ENCODE results near the gene ANKHD1. TPM values are rescaled to one million over a fixed set of nuclear protein-coding genes. Genes with fewer than 3 reads are reported as not detected.

Gene ANKHD1
- total RNA-seq, 1 donor from 2014 or later = 120 TPM

DNA sequence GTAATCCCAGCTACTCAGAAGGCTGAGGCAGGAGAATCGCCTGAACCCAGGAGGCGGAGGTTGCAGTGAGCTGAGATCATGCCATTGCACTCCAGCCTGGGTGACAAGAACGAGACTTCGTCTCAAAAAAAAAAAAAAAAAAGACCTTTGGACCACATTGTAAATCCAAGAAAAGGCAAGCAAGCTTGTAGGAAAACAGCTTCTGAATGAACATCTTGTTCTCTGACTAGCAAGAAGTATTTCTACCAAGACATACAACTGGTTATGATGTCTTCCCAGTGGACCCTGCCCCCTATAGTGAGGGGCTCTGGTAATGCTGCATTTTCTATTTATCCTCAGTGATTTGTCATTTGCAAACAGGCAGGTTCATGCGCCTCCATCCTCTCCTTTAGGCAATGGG, 141.3 kb downstream of the ANKHD1 start:
- Histone ChIP-seq H3K36me3 (peaks cover 76% of the 10 kb centered on the region), H3K4me3 (no peak overlapping the region), H3K9me3 (no peaks in the 10 kb centered on the region), H3K27ac (no peak overlapping the region), H3K27me3 (no peaks in the 10 kb centered on the region), H3K4me1 (peaks cover 14% of the 10 kb centered on the region)
- intact Hi-C loops (cut with DNase I) = no loop called here
- no peak for ATAC-seq
- TF ChIP-seq, protein P1, sequence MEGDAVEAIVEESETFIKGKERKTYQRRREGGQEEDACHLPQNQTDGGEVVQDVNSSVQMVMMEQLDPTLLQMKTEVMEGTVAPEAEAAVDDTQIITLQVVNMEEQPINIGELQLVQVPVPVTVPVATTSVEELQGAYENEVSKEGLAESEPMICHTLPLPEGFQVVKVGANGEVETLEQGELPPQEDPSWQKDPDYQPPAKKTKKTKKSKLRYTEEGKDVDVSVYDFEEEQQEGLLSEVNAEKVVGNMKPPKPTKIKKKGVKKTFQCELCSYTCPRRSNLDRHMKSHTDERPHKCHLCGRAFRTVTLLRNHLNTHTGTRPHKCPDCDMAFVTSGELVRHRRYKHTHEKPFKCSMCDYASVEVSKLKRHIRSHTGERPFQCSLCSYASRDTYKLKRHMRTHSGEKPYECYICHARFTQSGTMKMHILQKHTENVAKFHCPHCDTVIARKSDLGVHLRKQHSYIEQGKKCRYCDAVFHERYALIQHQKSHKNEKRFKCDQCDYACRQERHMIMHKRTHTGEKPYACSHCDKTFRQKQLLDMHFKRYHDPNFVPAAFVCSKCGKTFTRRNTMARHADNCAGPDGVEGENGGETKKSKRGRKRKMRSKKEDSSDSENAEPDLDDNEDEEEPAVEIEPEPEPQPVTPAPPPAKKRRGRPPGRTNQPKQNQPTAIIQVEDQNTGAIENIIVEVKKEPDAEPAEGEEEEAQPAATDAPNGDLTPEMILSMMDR (IDR thresholded peaks at IDR 0.05) = no peak
- no peak for DNase-seq

DNA sequence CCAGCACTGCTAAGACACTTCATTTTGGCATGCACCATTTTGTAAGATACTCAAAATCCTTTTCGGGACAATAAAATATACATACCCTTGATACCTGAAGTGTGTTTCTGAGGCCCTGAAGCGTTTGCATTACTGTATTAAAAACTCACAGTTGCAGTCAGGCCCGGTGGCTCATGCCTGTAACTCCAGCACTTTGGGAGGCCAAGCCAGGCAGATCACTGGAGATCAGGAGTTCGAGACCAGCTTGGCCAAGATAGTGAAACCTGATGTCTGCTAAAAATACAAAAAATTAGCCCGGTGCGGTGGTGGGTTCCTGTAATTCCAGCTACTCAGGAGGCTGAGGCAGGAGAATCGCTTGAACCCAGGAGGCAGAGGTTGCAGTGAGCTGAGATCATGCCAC, 143.4 kb downstream of the ANKHD1 start:
- TF ChIP-seq, protein P1 (IDR thresholded peaks at IDR 0.05) = no peak
- no peak overlapping the region for H3K4me3 ChIP-seq
- no peaks in the 10 kb centered on the region for H3K9me3 ChIP-seq
- H3K4me1 ChIP-seq = peaks cover 35% of the 10 kb centered on the region
- H3K36me3 ChIP-seq = peaks cover 68% of the 10 kb centered on the region
- ATAC-seq (no peak), DNase-seq (no peak)
- H3K27me3 ChIP-seq = no peaks in the 10 kb centered on the region
- no peak overlapping the region for H3K27ac ChIP-seq
- intact Hi-C loops (cut with DNase I) = no loop called here

DNA sequence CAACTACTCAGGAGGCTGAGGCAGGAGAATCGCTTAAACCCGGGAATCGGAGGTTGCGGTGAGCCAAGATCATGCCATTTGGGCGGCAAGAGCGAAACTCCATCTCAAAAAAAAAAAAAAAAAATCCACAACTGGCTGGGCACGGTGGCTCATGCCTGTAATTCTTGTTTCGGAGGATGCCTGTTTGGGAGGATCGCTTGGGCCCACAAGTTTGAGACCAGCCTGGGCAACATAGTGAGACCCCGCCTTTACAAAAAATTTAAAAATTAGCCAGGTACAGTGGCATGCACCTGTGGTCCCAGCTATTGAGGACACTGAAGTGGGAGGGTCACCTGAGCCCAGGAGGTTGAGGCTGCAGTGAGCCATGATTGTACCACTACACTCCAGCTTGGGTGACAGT, 144.0 kb downstream of the ANKHD1 start:
- H3K27ac ChIP-seq = no peak overlapping the region
- intact Hi-C loops (cut with DNase I) = no loop called here

DNA sequence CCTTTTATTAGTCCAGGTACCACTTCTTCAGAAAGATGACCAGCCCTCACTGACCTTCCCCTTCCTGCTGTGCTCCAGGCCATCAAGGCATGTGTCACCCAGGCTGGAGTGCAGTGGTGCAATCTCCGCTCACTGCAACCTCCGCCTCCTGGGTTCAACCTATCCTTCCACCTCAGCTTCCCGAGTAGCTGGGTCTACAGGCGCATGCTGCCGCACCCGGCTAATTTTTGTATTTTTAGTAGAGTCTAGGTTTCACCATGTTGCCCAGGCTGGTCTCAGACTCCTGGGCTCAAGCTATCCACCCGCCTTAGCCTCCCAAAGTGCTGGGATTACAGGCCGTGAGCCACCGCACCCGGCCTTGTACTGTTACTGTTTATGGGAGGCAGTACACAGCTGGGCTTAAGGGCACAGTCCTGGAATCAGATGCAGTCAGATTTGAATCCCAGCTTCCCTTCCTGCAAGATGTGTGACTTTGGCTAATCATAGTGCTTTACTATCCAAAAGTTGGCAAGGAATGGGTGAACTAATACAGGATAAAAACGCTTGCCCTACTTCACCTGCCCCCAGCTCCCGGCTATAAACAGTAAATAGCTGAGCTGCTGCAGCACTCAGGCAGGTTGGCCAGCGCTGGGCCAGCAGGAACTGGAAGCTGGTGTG, 145.3 kb downstream of the ANKHD1 start:
- H3K4me1 ChIP-seq = peaks cover 36% of the 10 kb centered on the region
- intact Hi-C loops (cut with DNase I) = no loop called here
- no peaks in the 10 kb centered on the region for H3K27me3 ChIP-seq
- H3K27ac ChIP-seq = peak overlapping the region; percentile 97
- DNase-seq (no peak), ATAC-seq (no peak)
- peak overlapping the region; percentile 59 for H3K4me3 ChIP-seq
- H3K9me3 ChIP-seq = no peaks in the 10 kb centered on the region
- H3K36me3 ChIP-seq = peaks cover 68% of the 10 kb centered on the region
- TF ChIP-seq, protein P1 (IDR thresholded peaks at IDR 0.05) = no peak

More for the DNA sequence above, 144.0 kb downstream of the ANKHD1 start:
- H3K36me3 ChIP-seq = peaks cover 68% of the 10 kb centered on the region
- no peak overlapping the region for H3K4me3 ChIP-seq
- DNase-seq (no peak), ATAC-seq (no peak)
- H3K4me1 ChIP-seq = peaks cover 36% of the 10 kb centered on the region
- H3K27me3 ChIP-seq = no peaks in the 10 kb centered on the region
- no peaks in the 10 kb centered on the region for H3K9me3 ChIP-seq
- TF ChIP-seq, protein P1 (IDR thresholded peaks at IDR 0.05) = no peak

DNA sequence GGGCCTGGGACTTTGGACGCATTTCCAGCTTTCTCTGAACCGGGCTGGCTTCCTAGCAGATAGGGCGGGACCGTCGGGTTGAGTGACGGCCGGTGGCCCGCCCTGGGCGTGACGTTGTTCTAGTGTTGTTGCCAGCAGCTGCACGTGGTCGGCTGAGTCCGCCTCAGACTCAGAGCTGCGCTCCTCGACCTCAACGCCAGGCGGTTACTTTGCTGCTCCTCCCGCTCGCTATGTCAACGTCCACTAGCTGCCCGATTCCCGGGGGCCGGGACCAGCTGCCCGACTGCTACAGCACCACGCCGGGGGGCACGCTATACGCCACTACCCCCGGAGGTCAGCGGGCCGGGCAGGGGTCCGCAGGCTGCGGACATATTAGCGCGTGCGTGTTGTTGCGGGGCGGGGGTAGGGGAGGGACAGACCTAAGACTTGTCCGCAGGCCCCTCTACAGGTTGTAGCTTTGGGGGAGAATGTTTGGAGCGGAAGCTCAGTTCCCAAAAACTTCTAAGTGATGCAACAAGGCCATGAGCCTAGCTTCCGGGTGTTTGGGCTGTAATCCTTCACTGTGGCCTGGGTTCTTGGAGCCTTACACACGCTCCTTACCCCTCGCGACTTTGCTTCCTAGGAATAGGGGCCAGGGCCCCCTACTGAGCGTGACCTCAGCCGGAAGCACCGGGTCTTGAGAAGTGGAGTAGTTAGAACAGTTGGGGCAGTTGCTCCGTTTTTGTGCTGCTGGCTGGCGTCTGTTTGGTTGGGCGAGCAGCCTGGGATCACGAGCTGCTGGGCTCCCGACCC, 146.1 kb downstream of the ANKHD1 start, which contains the start of gene EIF4EBP3:
TSS of gene EIF4EBP3 (plus strand) at position 155 of the 792 bp plus-strand sequence. CDS start at position 231, 76 bp downstream.
- Histone ChIP-seq H3K4me1 (peaks cover 36% of the 10 kb centered on the region), H3K27ac (peak within 1 kb of the TSS; percentile 97), H3K27me3 (no peaks in the 10 kb centered on the region), H3K9me3 (no peaks in the 10 kb centered on the region), H3K4me3 (peak within 1 kb of the TSS; percentile 59), H3K36me3 (peaks cover 67% of the 10 kb centered on the region)
- peak; percentile 98 for DNase-seq
- TF ChIP-seq, protein P1 (IDR thresholded peaks at IDR 0.05) = peak; percentile 62
- peak; percentile 96 for ATAC-seq
- intact Hi-C loops (cut with DNase I) = no loop called here
